ENCODE data around the gene NGRN.
A peak's percentile ranks its signal among the peaks of the same experiment; 100 is the strongest.
"Not testable (repeated sequence)": the region's sequence is repeated elsewhere in the genome, so short reads cannot be mapped to it uniquely, and the experiment has no call there.

NGRN gene

GRCh38 chr15:90266061-90266431 is 574 bp downstream of the NGRN start:
- Histone ChIP-seq H3K27me3 (replicated peaks; ENCODE audit: control insufficient read depth, insufficient read depth, low read length) (no peaks in the 10 kb centered on the region), H3K4me1 (ENCODE audit: control insufficient read depth, insufficient read depth, low read length) (peaks cover 54% of the 10 kb centered on the region), H3K4me3 (ENCODE audit: low read length) (peak overlapping the region; percentile 95), H3K36me3 (ENCODE audit: control insufficient read depth, insufficient read depth, low read length, severe bottlenecking) (peaks cover 20% of the 10 kb centered on the region), H3K9me3 (ENCODE audit: control insufficient read depth, low read length) (no peaks in the 10 kb centered on the region), H3K9ac (ENCODE audit: low read length) (peak overlapping the region; percentile 90)
- peak; percentile 65 for DNase-seq (ENCODE audit: low read depth)

- Histone ChIP-seq H3K9me3 (ENCODE audit: control insufficient read depth, low read length) (no peaks in the 10 kb centered on the region), H3K4me1 (ENCODE audit: control insufficient read depth, insufficient read depth, low read length) (peaks cover 58% of the 10 kb centered on the region), H3K4me3 (ENCODE audit: low read length) (peak overlapping the region; percentile 95), H3K36me3 (ENCODE audit: control insufficient read depth, insufficient read depth, low read length, severe bottlenecking) (peaks cover 25% of the 10 kb centered on the region), H3K27me3 (replicated peaks; ENCODE audit: control insufficient read depth, insufficient read depth, low read length) (no peaks in the 10 kb centered on the region), H3K9ac (ENCODE audit: low read length) (peak overlapping the region; percentile 90)
- peak; percentile 79 for DNase-seq (ENCODE audit: low read depth)
Observed at GRCh38 chr15:90266485-90266884, 1.0 kb downstream of the NGRN start.

GRCh38 chr15:90268415-90268814 is 2.9 kb downstream of the NGRN start:
- peak overlapping the region; percentile 24 for H3K4me3 ChIP-seq (ENCODE audit: low read length)

GRCh38 chr15:90270502-90271150 is 5.2 kb downstream of the NGRN start:
- DNase-seq (ENCODE audit: low read depth): no peak
- H3K4me3 ChIP-seq (ENCODE audit: low read length): no peak overlapping the region
- H3K9ac ChIP-seq (ENCODE audit: low read length): no peak overlapping the region
- H3K36me3 ChIP-seq (ENCODE audit: control insufficient read depth, insufficient read depth, low read length, severe bottlenecking): peaks cover 45% of the 10 kb centered on the region
- H3K27me3 ChIP-seq (replicated peaks; ENCODE audit: control insufficient read depth, insufficient read depth, low read length): no peaks in the 10 kb centered on the region
- no peaks in the 10 kb centered on the region for H3K9me3 ChIP-seq (ENCODE audit: control insufficient read depth, low read length)
- H3K4me1 ChIP-seq (ENCODE audit: control insufficient read depth, insufficient read depth, low read length): peaks cover 38% of the 10 kb centered on the region

More at GRCh38 chr15:90268415-90268814, 2.9 kb downstream of the NGRN start:
- Histone ChIP-seq H3K36me3 (ENCODE audit: control insufficient read depth, insufficient read depth, low read length, severe bottlenecking) (peaks cover 40% of the 10 kb centered on the region), H3K27me3 (replicated peaks; ENCODE audit: control insufficient read depth, insufficient read depth, low read length) (no peaks in the 10 kb centered on the region), H3K9me3 (ENCODE audit: control insufficient read depth, low read length) (no peaks in the 10 kb centered on the region), H3K9ac (ENCODE audit: low read length) (no peak overlapping the region), H3K4me1 (ENCODE audit: control insufficient read depth, insufficient read depth, low read length) (peaks cover 52% of the 10 kb centered on the region)
- no peak for DNase-seq (ENCODE audit: low read depth)

- H3K36me3 ChIP-seq (ENCODE audit: control insufficient read depth, insufficient read depth, low read length, severe bottlenecking): peaks cover 48% of the 10 kb centered on the region
- no peaks in the 10 kb centered on the region for H3K9me3 ChIP-seq (ENCODE audit: control insufficient read depth, low read length)
- H3K9ac ChIP-seq (ENCODE audit: low read length): no peak overlapping the region
- peaks cover 38% of the 10 kb centered on the region for H3K4me1 ChIP-seq (ENCODE audit: control insufficient read depth, insufficient read depth, low read length)
- H3K4me3 ChIP-seq (ENCODE audit: low read length): no peak overlapping the region
- no peaks in the 10 kb centered on the region for H3K27me3 ChIP-seq (replicated peaks; ENCODE audit: control insufficient read depth, insufficient read depth, low read length)
- DNase-seq (ENCODE audit: low read depth): no peak
Observed at GRCh38 chr15:90271459-90272166, 6.1 kb downstream of the NGRN start.

- not testable (repeated sequence) for H3K4me1 ChIP-seq (ENCODE audit: control insufficient read depth, insufficient read depth, low read length); H3K36me3 ChIP-seq (ENCODE audit: control insufficient read depth, insufficient read depth, low read length, severe bottlenecking); H3K27me3 ChIP-seq (replicated peaks; ENCODE audit: control insufficient read depth, insufficient read depth, low read length); H3K9ac ChIP-seq (ENCODE audit: low read length); DNase-seq (ENCODE audit: low read depth); H3K9me3 ChIP-seq (ENCODE audit: control insufficient read depth, low read length); H3K4me3 ChIP-seq (ENCODE audit: low read length)
Observed at GRCh38 chr15:90278467-90278866, 13.0 kb downstream of the NGRN start.

GRCh38 chr15:90280743-90281142 is 15.3 kb downstream of the NGRN start:
- H3K9ac ChIP-seq (ENCODE audit: low read length); DNase-seq (ENCODE audit: low read depth); H3K9me3 ChIP-seq (ENCODE audit: control insufficient read depth, low read length); H3K4me1 ChIP-seq (ENCODE audit: control insufficient read depth, insufficient read depth, low read length); H3K36me3 ChIP-seq (ENCODE audit: control insufficient read depth, insufficient read depth, low read length, severe bottlenecking); H3K27me3 ChIP-seq (replicated peaks; ENCODE audit: control insufficient read depth, insufficient read depth, low read length); H3K4me3 ChIP-seq (ENCODE audit: low read length): not testable (repeated sequence)

GRCh38 chr15:90281637-90282036 is 16.2 kb downstream of the NGRN start:
- not testable (repeated sequence) for H3K9ac ChIP-seq (ENCODE audit: low read length); H3K36me3 ChIP-seq (ENCODE audit: control insufficient read depth, insufficient read depth, low read length, severe bottlenecking); H3K4me3 ChIP-seq (ENCODE audit: low read length); H3K9me3 ChIP-seq (ENCODE audit: control insufficient read depth, low read length); DNase-seq (ENCODE audit: low read depth); H3K27me3 ChIP-seq (replicated peaks; ENCODE audit: control insufficient read depth, insufficient read depth, low read length); H3K4me1 ChIP-seq (ENCODE audit: control insufficient read depth, insufficient read depth, low read length)

- Histone ChIP-seq H3K4me3 (ENCODE audit: low read length) (no peak overlapping the region), H3K4me1 (ENCODE audit: control insufficient read depth, insufficient read depth, low read length) (peaks cover 3% of the 10 kb centered on the region), H3K27me3 (replicated peaks; ENCODE audit: control insufficient read depth, insufficient read depth, low read length) (no peaks in the 10 kb centered on the region), H3K9me3 (ENCODE audit: control insufficient read depth, low read length) (no peaks in the 10 kb centered on the region), H3K9ac (ENCODE audit: low read length) (no peak overlapping the region), H3K36me3 (ENCODE audit: control insufficient read depth, insufficient read depth, low read length, severe bottlenecking) (no peaks in the 10 kb centered on the region)
- DNase-seq (ENCODE audit: low read depth): peak; percentile 48
Observed at GRCh38 chr15:90286678-90287077, 21.2 kb downstream of the NGRN start.

GRCh38 chr15:90287101-90287500 is 21.6 kb downstream of the NGRN start:
- no peaks in the 10 kb centered on the region for H3K36me3 ChIP-seq (ENCODE audit: control insufficient read depth, insufficient read depth, low read length, severe bottlenecking)
- no peak overlapping the region for H3K4me3 ChIP-seq (ENCODE audit: low read length)
- H3K9me3 ChIP-seq (ENCODE audit: control insufficient read depth, low read length): no peaks in the 10 kb centered on the region
- DNase-seq (ENCODE audit: low read depth): no peak
- peak overlapping the region; percentile 51 for H3K9ac ChIP-seq (ENCODE audit: low read length)
- peaks cover 3% of the 10 kb centered on the region for H3K4me1 ChIP-seq (ENCODE audit: control insufficient read depth, insufficient read depth, low read length)
- no peaks in the 10 kb centered on the region for H3K27me3 ChIP-seq (replicated peaks; ENCODE audit: control insufficient read depth, insufficient read depth, low read length)

- H3K4me1 ChIP-seq (ENCODE audit: control insufficient read depth, insufficient read depth, low read length): peaks cover 3% of the 10 kb centered on the region
- no peak overlapping the region for H3K4me3 ChIP-seq (ENCODE audit: low read length)
- no peaks in the 10 kb centered on the region for H3K27me3 ChIP-seq (replicated peaks; ENCODE audit: control insufficient read depth, insufficient read depth, low read length)
- no peaks in the 10 kb centered on the region for H3K36me3 ChIP-seq (ENCODE audit: control insufficient read depth, insufficient read depth, low read length, severe bottlenecking)
- no peak overlapping the region for H3K9ac ChIP-seq (ENCODE audit: low read length)
- no peak for DNase-seq (ENCODE audit: low read depth)
- H3K9me3 ChIP-seq (ENCODE audit: control insufficient read depth, low read length): no peaks in the 10 kb centered on the region
Observed at GRCh38 chr15:90287946-90288345, 22.5 kb downstream of the NGRN start.
